Common myeloid progenitor, CD34-positive (primary cell): ENCODE results near the gene NOSTRIN.

Source experiments
- CTCF ChIA-PET: fragments of 350-600 bp; sonication (Branson Sonifier 250); formaldehyde crosslinking; loops from one replicate; lab custom pipeline; 2021; ENCODE audit warnings: antibody characterized with exemption; lab: Charles Lee
- POLR2A ChIA-PET: fragments of 350-600 bp; sonication (Branson Sonifier 250); formaldehyde crosslinking; loops from one replicate; lab custom pipeline; 2021; ENCODE audit warnings: antibody characterized with exemption; lab: Charles Lee
- DNase-seq, 3 donors: peaks; one replicate each; pipeline versions ENCODE4 v3.0.0 to v3.0.0-alpha.2; 2013
- H3K27ac ChIP-seq, 2 experiments: 1 replicate in 1 of 2; 2 replicates in 1 of 2; pipeline ENCODE4 v1.7.0; 2013; ENCODE audit warnings: inconsistent platforms in 2 of 2, low read length in 2 of 2, mild to moderate bottlenecking in 2 of 2, low read depth in 1 of 2, moderate library complexity in 1 of 2; ENCODE audit not compliant: severe bottlenecking in 2 of 2, insufficient read depth in 1 of 2, poor library complexity in 1 of 2
- H3K27me3 ChIP-seq, 5 experiments: replicated peaks in 2 of 5; 1 replicate in 3 of 5; 2 replicates in 2 of 5; pipeline versions ENCODE4 v1.6.1 to v1.7.0; 2013; ENCODE audit warnings: low read length in 4 of 5, mild to moderate bottlenecking in 2 of 5, moderate library complexity in 2 of 5, inconsistent platforms in 1 of 5; ENCODE audit not compliant: insufficient read depth in 5 of 5, control insufficient read depth in 4 of 5
- H3K36me3 ChIP-seq, 4 experiments: 1 replicate in 2 of 4; 2 replicates in 2 of 4; pipeline versions ENCODE4 v1.6.1 to v1.7.0; 2013; ENCODE audit warnings: low read length in 3 of 4, control low read depth in 1 of 4, mild to moderate bottlenecking in 1 of 4; ENCODE audit not compliant: control insufficient read depth in 4 of 4, insufficient read depth in 4 of 4
- H3K4me1 ChIP-seq, 4 experiments: 1 replicate in 3 of 4; 2 replicates in 1 of 4; pipeline versions ENCODE4 v1.6.1 to v1.7.1; 2013; ENCODE audit warnings: low read length in 3 of 4, mild to moderate bottlenecking in 3 of 4, control low read depth in 1 of 4, inconsistent platforms in 1 of 4, moderate library complexity in 1 of 4; ENCODE audit not compliant: control insufficient read depth in 4 of 4, insufficient read depth in 4 of 4; ENCODE audit errors: control extremely low read depth in 1 of 4
- H3K4me3 ChIP-seq, 7 experiments: 1 replicate in 4 of 7; 2 replicates in 3 of 7; pipeline versions ENCODE4 v1.5.1 to v1.7.0; 2013; ENCODE audit warnings: mild to moderate bottlenecking in 7 of 7, low read length in 6 of 7, moderate library complexity in 6 of 7, inconsistent platforms in 2 of 7, low read depth in 2 of 7, control low read depth in 1 of 7; ENCODE audit not compliant: insufficient read depth in 4 of 7, control insufficient read depth in 1 of 7; ENCODE audit errors: extremely low read depth in 1 of 7
- H3K9me3 ChIP-seq, 5 experiments: 1 replicate in 4 of 5; 2 replicates in 1 of 5; pipeline versions ENCODE4 v1.6.1 to v1.7.1; 2013; ENCODE audit warnings: low read length in 4 of 5, mild to moderate bottlenecking in 2 of 5, inconsistent platforms in 1 of 5, low read depth in 1 of 5, moderate library complexity in 1 of 5; ENCODE audit not compliant: control insufficient read depth in 4 of 5, insufficient read depth in 2 of 5; ENCODE audit errors: control extremely low read depth in 1 of 5
- WGBS: methylation state at CpG from one replicate; pipeline ENCODE4 v1.1.5; 2013; ENCODE audit not compliant: insufficient coverage; 5-methylcytosine and 5-hydroxymethylcytosine counted together

The NOSTRIN gene

DNA sequence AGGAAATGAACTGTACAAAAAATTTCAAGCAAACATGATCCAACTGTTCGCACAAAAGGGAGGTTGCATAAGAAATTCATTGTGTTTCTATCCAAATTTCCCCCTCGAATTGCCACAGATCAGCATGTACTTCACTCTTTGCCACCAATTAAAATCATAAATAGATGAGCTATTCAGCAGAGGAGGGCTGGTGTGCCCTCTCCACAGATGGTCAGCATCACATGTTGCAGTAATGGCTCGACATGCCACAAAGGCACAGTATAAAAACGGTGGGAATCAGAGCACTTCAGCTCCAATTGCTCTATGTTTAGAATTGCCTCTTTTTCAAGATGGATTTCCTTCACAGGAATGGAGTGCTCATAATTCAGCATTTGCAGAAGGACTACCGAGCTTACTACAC is 98.6 kb downstream of the NOSTRIN start, which contains the start of gene G6PC2:
G6PC2 (plus strand) TSS at position 289 of the 400 bp plus-strand sequence; CDS start at position 330, 41 bp downstream.
- no peak within 1 kb of the TSS for H3K27ac ChIP-seq
- H3K4me3 ChIP-seq: no peak within 1 kb of the TSS
- POLR2A ChIA-PET: no interaction called here
- DNase-seq: no peak
- no peaks in the 10 kb centered on the region for H3K27me3 ChIP-seq
- H3K9me3 ChIP-seq: no peaks in the 10 kb centered on the region
- H3K36me3 ChIP-seq: no peaks in the 10 kb centered on the region
- CTCF ChIA-PET: interaction anchor here (1.0 kb wide), 1 partner anchor 20 kb away, joined by 4 read pairs; no protein-coding TSS in a partner anchor
- 91% methylated on average over 4 of the region's 5 CpGs for WGBS
- no peaks in the 10 kb centered on the region for H3K4me1 ChIP-seq

DNA sequence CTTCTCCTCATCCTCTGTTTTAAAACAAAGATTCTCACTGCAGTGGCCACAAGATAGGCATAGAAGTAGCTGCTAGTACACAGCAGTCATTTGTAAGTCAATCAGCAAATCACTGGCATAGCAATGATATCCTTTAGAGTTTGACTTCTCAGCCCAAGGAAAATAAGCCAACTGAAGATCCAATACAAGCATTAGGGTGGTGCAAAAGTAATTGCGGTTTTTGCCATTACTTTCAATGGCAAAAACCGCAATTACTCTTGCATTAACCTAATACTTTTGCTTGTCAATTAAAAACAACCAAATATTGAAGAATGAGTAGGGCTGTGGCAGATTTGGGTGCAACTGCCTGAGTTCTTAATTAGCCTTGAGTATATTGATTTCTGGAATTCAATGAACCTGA is 101.5 kb downstream of the NOSTRIN start:
- no peaks in the 10 kb centered on the region for H3K36me3 ChIP-seq
- H3K27me3 ChIP-seq: no peaks in the 10 kb centered on the region
- H3K27ac ChIP-seq: no peak overlapping the region
- no CpG with 5 or more reads among the region's 2 CpGs for WGBS
- DNase-seq: no peak
- ChIA-PET POLR2A (no interaction called here), CTCF (no interaction called here)
- no peaks in the 10 kb centered on the region for H3K4me1 ChIP-seq
- no peaks in the 10 kb centered on the region for H3K9me3 ChIP-seq
- no peak overlapping the region for H3K4me3 ChIP-seq

DNA sequence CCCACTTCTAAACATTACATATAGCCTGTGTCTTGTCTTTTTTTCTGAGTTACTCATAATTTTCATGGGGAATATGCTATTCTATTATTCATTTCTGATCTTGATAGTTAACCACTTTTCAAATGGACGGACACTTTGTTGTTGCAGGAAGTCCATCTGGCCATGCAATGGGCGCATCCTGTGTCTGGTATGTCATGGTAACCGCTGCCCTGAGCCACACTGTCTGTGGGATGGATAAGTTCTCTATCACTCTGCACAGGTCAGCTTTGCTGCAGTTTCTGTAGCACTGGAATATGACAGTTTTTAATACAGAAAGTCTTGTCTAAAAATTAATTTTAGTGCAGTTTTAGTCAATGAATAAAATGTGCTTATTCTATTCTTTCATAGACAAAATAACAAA is 101.9 kb downstream of the NOSTRIN start:
- Histone ChIP-seq H3K36me3 (no peaks in the 10 kb centered on the region), H3K4me1 (no peaks in the 10 kb centered on the region), H3K27ac (no peak overlapping the region), H3K27me3 (no peaks in the 10 kb centered on the region), H3K4me3 (no peak overlapping the region), H3K9me3 (no peaks in the 10 kb centered on the region)
- CTCF ChIA-PET: no interaction called here
- WGBS: 96% methylated on average over 3 of the region's 3 CpGs
- no peak for DNase-seq
- POLR2A ChIA-PET: no interaction called here

DNA sequence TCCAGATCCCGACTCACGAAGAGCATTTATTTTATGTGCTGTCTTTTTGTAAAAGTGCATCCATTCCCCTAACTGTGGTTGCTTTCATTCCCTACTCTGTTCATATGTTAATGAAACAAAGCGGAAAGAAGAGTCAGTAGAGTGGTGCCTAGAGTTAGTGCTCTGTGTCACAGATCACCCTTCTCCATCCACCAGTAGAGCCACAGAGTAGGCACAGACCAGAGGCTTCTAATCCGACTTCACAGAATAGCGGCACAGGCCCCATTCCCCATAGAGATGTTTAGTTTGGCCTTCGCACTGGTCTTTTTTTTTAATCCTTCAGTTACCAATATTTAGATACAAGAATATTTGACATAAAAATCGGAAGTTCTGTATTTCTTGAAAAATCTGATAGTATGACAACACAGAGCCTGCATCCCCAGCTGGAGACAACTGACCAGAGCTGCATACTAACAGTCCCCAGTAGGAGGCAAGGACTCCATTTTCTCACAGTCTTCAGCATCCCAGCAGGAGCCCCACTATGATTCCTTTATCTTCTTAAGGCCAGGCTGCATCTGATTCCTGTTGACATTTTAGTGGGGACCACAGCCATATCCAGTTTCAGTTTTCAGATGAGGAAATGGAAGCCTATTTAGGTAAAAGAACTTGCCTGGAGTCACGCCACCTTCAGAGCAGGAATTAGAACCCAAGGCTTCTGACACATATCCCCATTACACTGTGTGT is 105.7 kb downstream of the NOSTRIN start:
- Histone ChIP-seq H3K4me1 (peaks cover 0 to 5% (median 3%) of the 10 kb centered on the region in 4 experiments), H3K27ac (no peak overlapping the region), H3K36me3 (no peaks in the 10 kb centered on the region), H3K27me3 (peaks cover 0 to 3% (median 0%) of the 10 kb centered on the region in 5 experiments), H3K4me3 (no peak overlapping the region), H3K9me3 (no peaks in the 10 kb centered on the region)
- WGBS: 94% methylated on average over 2 of the region's 8 CpGs
- CTCF ChIA-PET: interaction anchor here (2.1 kb wide), 1 partner anchor 11 kb away, joined by 6 read pairs; no protein-coding TSS in a partner anchor
- peak; percentile 6 to 68 (median 55) for DNase-seq
- POLR2A ChIA-PET: no interaction called here

DNA sequence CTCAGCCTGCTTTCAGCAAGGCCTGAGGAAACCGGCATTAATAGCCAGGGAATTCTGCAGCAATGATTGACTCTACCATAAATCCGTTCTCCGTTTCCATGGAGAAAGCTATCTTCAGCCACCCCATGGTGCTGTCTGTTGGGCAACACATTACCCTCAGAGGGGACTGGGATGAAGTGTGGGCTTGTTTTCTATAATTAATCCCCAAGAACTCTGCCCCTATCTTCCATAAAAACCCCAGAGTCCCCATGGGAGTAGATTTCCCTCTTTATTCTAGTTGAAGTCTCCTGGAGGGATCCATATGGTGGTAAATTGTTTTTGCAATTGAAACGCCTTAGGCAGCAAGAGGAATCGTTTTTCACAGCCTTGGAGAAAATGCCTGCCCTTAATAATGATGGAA is 107.9 kb downstream of the NOSTRIN start:
- no peak overlapping the region for H3K4me3 ChIP-seq
- peaks cover 0 to 5% (median 3%) of the 10 kb centered on the region in 4 experiments for H3K4me1 ChIP-seq
- ChIA-PET CTCF (interaction anchor here (1.4 kb wide), 1 partner anchor 11 kb away, joined by 3 read pairs; no protein-coding TSS in a partner anchor), POLR2A (no interaction called here)
- H3K27me3 ChIP-seq: peaks cover 0 to 3% (median 0%) of the 10 kb centered on the region in 5 experiments
- peaks cover 0 to 2% (median 0%) of the 10 kb centered on the region in 5 experiments for H3K9me3 ChIP-seq
- 100% methylated on average over 1 of the region's 5 CpGs for WGBS
- no peak overlapping the region for H3K27ac ChIP-seq
- no peak for DNase-seq
- no peaks in the 10 kb centered on the region for H3K36me3 ChIP-seq

DNA sequence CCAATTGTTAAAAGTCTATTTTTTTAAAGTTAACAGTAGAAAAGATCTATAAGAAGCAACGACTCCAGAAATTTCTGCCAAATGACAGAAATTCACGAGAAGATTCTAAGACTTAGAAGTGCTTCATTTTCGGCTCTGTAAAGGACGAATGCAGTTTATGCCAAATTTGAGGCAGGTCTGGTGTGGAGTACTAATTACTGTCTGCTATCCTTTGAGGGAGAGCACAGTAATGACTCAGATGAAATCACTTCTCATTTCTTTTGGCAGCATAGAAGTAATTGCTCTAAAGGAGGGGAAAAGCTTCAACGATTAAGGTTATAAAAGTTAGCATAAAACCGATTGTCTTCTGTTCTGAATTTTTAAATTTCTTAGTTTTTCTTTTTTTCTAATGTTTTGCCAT is 110.0 kb downstream of the NOSTRIN start:
- Histone ChIP-seq H3K36me3 (no peaks in the 10 kb centered on the region), H3K27ac (no peak overlapping the region), H3K4me1 (peaks cover 0 to 5% (median 3%) of the 10 kb centered on the region in 4 experiments), H3K27me3 (peaks cover 0 to 3% (median 0%) of the 10 kb centered on the region in 5 experiments), H3K4me3 (peak overlapping the region in 5 of 7 experiments; percentile 57 to 82 (median 67)), H3K9me3 (peaks cover 0 to 9% (median 0%) of the 10 kb centered on the region in 5 experiments)
- POLR2A ChIA-PET: interaction anchor here (0.6 kb wide), 1 partner anchor 800 kb away, joined by 4 read pairs; no protein-coding TSS in a partner anchor
- CTCF ChIA-PET: interaction anchor here (1.0 kb wide), 1 partner anchor 204 kb away, joined by 3 read pairs; no protein-coding TSS in a partner anchor
- DNase-seq: peak; percentile 6 to 75 (median 51)
- WGBS: 51% methylated on average over 6 of the region's 6 CpGs

DNA sequence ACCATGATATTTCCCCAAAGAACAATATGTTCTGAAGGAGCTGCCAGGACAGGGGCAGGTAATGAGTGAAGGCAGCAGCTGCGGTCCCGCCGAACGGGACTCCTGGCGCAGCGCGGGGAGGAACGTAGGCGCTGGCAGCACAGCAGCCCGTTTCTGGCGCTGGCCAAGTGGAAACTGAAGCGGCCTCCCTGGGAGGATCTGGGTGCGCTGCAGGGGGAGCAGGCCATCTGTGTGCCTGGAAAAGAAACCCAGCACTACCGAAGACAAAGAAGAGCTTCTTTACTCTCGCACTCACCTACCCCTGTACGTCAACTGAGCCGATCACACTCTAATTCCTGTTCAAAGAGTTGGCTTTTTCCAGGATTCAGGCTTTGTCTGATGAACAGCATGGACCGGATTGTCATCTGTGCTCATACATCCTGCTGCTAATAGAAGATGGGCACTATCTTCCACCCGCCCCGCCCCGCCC is 110.5 kb downstream of the NOSTRIN start:
- peaks cover 0 to 5% (median 3%) of the 10 kb centered on the region in 4 experiments for H3K4me1 ChIP-seq
- WGBS: 28% methylated on average over 15 of the region's 21 CpGs
- H3K27ac ChIP-seq: no peak overlapping the region
- peak; percentile 18 to 68 (median 37) for DNase-seq
- CTCF ChIA-PET: no interaction called here
- H3K36me3 ChIP-seq: no peaks in the 10 kb centered on the region
- peaks cover 0 to 3% (median 0%) of the 10 kb centered on the region in 5 experiments for H3K27me3 ChIP-seq
- peak overlapping the region in 6 of 7 experiments; percentile 37 to 82 (median 66) for H3K4me3 ChIP-seq
- POLR2A ChIA-PET: interaction anchor here (0.6 kb wide), 1 partner anchor 800 kb away, joined by 4 read pairs; no protein-coding TSS in a partner anchor
- peaks cover 0 to 9% (median 0%) of the 10 kb centered on the region in 5 experiments for H3K9me3 ChIP-seq
